Trophoblast cell (in vitro differentiated cells and primary cell): ENCODE results near the gene TYW1B.
"Not testable (repeated sequence)": the region's sequence is repeated elsewhere in the genome, so short reads cannot be mapped to it uniquely, and the experiment has no call there.

Experiments used
- DNase-seq, 2 donors: peaks; one replicate each; pipeline ENCODE4 v3.0.0-alpha.2; 2016
- H2AFZ ChIP-seq: 2 replicates; pipeline ENCODE4 v1.6.1; 2013; ENCODE audit warnings: low read length, moderate library complexity, mild to moderate bottlenecking; ENCODE audit not compliant: insufficient read depth, poor library complexity
- H2AK5ac ChIP-seq: 2 replicates; pipeline ENCODE4 v1.6.1; 2013; ENCODE audit warnings: mild to moderate bottlenecking, low read length
- H2BK120ac ChIP-seq: 2 replicates; pipeline ENCODE4 v1.6.1; 2013; ENCODE audit warnings: low read length, mild to moderate bottlenecking, moderate library complexity; ENCODE audit not compliant: insufficient read depth, poor library complexity
- H2BK12ac ChIP-seq: 2 replicates; pipeline ENCODE4 v1.6.1; 2013; ENCODE audit warnings: mild to moderate bottlenecking, low read length, moderate library complexity
- H2BK5ac ChIP-seq: 2 replicates; pipeline ENCODE4 v1.6.1; 2013; ENCODE audit warnings: low read length, low read depth, moderate library complexity, mild to moderate bottlenecking; ENCODE audit not compliant: poor library complexity
- H3K14ac ChIP-seq: 2 replicates; pipeline ENCODE4 v1.6.1; 2013; ENCODE audit warnings: mild to moderate bottlenecking, low read length
- H3K18ac ChIP-seq: 2 replicates; pipeline ENCODE4 v1.6.1; 2013; ENCODE audit warnings: mild to moderate bottlenecking, low read length
- H3K23ac ChIP-seq: 2 replicates; pipeline ENCODE4 v1.6.1; 2013; ENCODE audit warnings: low read length
- H3K27ac ChIP-seq: 2 replicates; pipeline ENCODE4 v1.5.1; 2013; ENCODE audit warnings: low read depth, mild to moderate bottlenecking, inconsistent platforms, low read length, moderate library complexity
- H3K27me3 ChIP-seq: 2 replicates; pipeline ENCODE4 v1.6.1; 2013; ENCODE audit warnings: inconsistent platforms, mild to moderate bottlenecking, low read length, moderate library complexity; ENCODE audit not compliant: insufficient read depth
- H3K36me3 ChIP-seq, 2 experiments: 1 replicate in 1 of 2; 2 replicates in 1 of 2; pipeline ENCODE4 v1.6.1; 2013; ENCODE audit warnings: low read length in 2 of 2, mild to moderate bottlenecking in 2 of 2, moderate library complexity in 1 of 2; ENCODE audit not compliant: insufficient read depth in 2 of 2, control insufficient read depth in 1 of 2
- H3K4ac ChIP-seq: 2 replicates; pipeline ENCODE4 v1.6.1; 2013; ENCODE audit warnings: low read depth, mild to moderate bottlenecking, low read length, moderate library complexity
- H3K4me1 ChIP-seq, 2 experiments: 1 replicate in 1 of 2; 2 replicates in 1 of 2; pipeline ENCODE4 v1.6.1; 2013; ENCODE audit warnings: low read length in 2 of 2, mild to moderate bottlenecking in 2 of 2, moderate library complexity in 1 of 2; ENCODE audit not compliant: insufficient read depth in 2 of 2, control insufficient read depth in 1 of 2
- H3K4me2 ChIP-seq: 2 replicates; pipeline ENCODE4 v1.6.1; 2013; ENCODE audit warnings: inconsistent platforms, mild to moderate bottlenecking, low read length, moderate library complexity
- H3K4me3 ChIP-seq: 2 replicates; pipeline ENCODE4 v1.5.1; 2013; ENCODE audit warnings: mild to moderate bottlenecking, low read depth, low read length, inconsistent platforms
- H3K79me1 ChIP-seq: one replicate; pipeline ENCODE4 v1.6.1; 2013; ENCODE audit warnings: low read length
- H3K79me2 ChIP-seq: 2 replicates; pipeline ENCODE4 v1.6.1; 2013; ENCODE audit warnings: low read length, mild to moderate bottlenecking; ENCODE audit not compliant: control insufficient read depth, insufficient read depth, poor library complexity
- H3K9ac ChIP-seq: 2 replicates; pipeline ENCODE4 v1.6.1; 2013; ENCODE audit warnings: mild to moderate bottlenecking, low read length
- H3K9me3 ChIP-seq: 2 replicates; pipeline ENCODE4 v1.6.1; 2013; ENCODE audit warnings: low read depth, mild to moderate bottlenecking, control low read depth, inconsistent platforms, low read length; ENCODE audit not compliant: insufficient read depth
- H4K12ac ChIP-seq: 2 replicates; pipeline ENCODE4 v1.6.1; 2013; ENCODE audit warnings: low read depth, mild to moderate bottlenecking, low read length, moderate library complexity
- H4K8ac ChIP-seq: 2 replicates; pipeline ENCODE4 v1.6.1; 2013; ENCODE audit warnings: low read depth, mild to moderate bottlenecking, low read length, moderate library complexity
- H4K91ac ChIP-seq: one replicate; pipeline ENCODE4 v1.6.1; 2013; ENCODE audit warnings: low read depth, mild to moderate bottlenecking, low read length, moderate library complexity
- WGBS: extraction: QIAGEN DNeasy Blood & Tissue Kit; methylation state at CpG from one replicate; pipeline ENCODE4 v1.1.7; 2013; ENCODE audit warnings: missing lambda C conversion rate; ENCODE audit not compliant: insufficient read length, insufficient coverage; ENCODE audit errors: extremely low coverage; 5-methylcytosine and 5-hydroxymethylcytosine counted together

The TYW1B gene

GRCh38 chr7:72667049-72667448 is 161.0 kb downstream of the TYW1B start:
- not testable (repeated sequence) for H4K12ac ChIP-seq

GRCh38 chr7:72648574-72648973 is 179.4 kb downstream of the TYW1B start:
- H3K79me1 ChIP-seq, H3K4me2 ChIP-seq, H3K4ac ChIP-seq, H3K18ac ChIP-seq, H3K4me1 ChIP-seq, H3K9ac ChIP-seq, DNase-seq, H3K23ac ChIP-seq, H2AK5ac ChIP-seq, H3K36me3 ChIP-seq, H2BK12ac ChIP-seq, H2BK120ac ChIP-seq, H4K8ac ChIP-seq, H3K14ac ChIP-seq, H3K27me3 ChIP-seq, H3K4me3 ChIP-seq, H3K79me2 ChIP-seq, H2BK5ac ChIP-seq, H4K12ac ChIP-seq, H3K27ac ChIP-seq, H2AFZ ChIP-seq, H3K9me3 ChIP-seq: not testable (repeated sequence)
- peak overlapping the region; percentile 14 for H4K91ac ChIP-seq
- WGBS, result no CpG with 5 or more reads among the region's 4 CpGs

More at GRCh38 chr7:72667049-72667448, 161.0 kb downstream of the TYW1B start:
- not testable (repeated sequence) for H3K4me2 ChIP-seq, H3K9me3 ChIP-seq, H3K4ac ChIP-seq, H3K27ac ChIP-seq, H3K79me1 ChIP-seq, H3K18ac ChIP-seq, H2BK12ac ChIP-seq, H2AK5ac ChIP-seq, H3K4me3 ChIP-seq, H3K27me3 ChIP-seq, H3K9ac ChIP-seq, H2AFZ ChIP-seq, H3K4me1 ChIP-seq, H4K8ac ChIP-seq, H3K79me2 ChIP-seq, H3K14ac ChIP-seq, H3K23ac ChIP-seq, DNase-seq, H4K91ac ChIP-seq, H3K36me3 ChIP-seq, H2BK5ac ChIP-seq, H2BK120ac ChIP-seq
- WGBS, result no CpG with 5 or more reads among the region's 3 CpGs

GRCh38 chr7:72643708-72644107 is 184.3 kb downstream of the TYW1B start:
- not testable (repeated sequence) for H2AFZ ChIP-seq, H4K12ac ChIP-seq, H3K4me3 ChIP-seq, H3K27me3 ChIP-seq, H2BK12ac ChIP-seq, H4K8ac ChIP-seq, H3K79me2 ChIP-seq, H3K4me2 ChIP-seq, H3K79me1 ChIP-seq, H3K9ac ChIP-seq, H3K14ac ChIP-seq, H3K23ac ChIP-seq, H3K4me1 ChIP-seq, H3K4ac ChIP-seq, DNase-seq, H2BK120ac ChIP-seq, H4K91ac ChIP-seq, H3K9me3 ChIP-seq, H2BK5ac ChIP-seq, H2AK5ac ChIP-seq, H3K18ac ChIP-seq, H3K27ac ChIP-seq, H3K36me3 ChIP-seq
- no CpG with 5 or more reads among the region's 1 CpG for WGBS

GRCh38 chr7:72641485-72642248 is 186.3 kb downstream of the TYW1B start:
- not testable (repeated sequence) for H3K27me3 ChIP-seq, H3K23ac ChIP-seq, H3K9ac ChIP-seq, H2BK5ac ChIP-seq, DNase-seq, H2AFZ ChIP-seq, H4K91ac ChIP-seq, H4K12ac ChIP-seq, H3K9me3 ChIP-seq, H4K8ac ChIP-seq, H3K4ac ChIP-seq, H3K14ac ChIP-seq, H3K4me1 ChIP-seq, H3K4me2 ChIP-seq, H3K36me3 ChIP-seq, H3K4me3 ChIP-seq, H3K18ac ChIP-seq, H3K79me1 ChIP-seq, H2AK5ac ChIP-seq, H3K27ac ChIP-seq, H2BK12ac ChIP-seq, H3K79me2 ChIP-seq, H2BK120ac ChIP-seq
- WGBS, result no CpG with 5 or more reads among the region's 5 CpGs
